ENCODE measurements around the gene DCDC2B.

Gene DCDC2B

DNA sequence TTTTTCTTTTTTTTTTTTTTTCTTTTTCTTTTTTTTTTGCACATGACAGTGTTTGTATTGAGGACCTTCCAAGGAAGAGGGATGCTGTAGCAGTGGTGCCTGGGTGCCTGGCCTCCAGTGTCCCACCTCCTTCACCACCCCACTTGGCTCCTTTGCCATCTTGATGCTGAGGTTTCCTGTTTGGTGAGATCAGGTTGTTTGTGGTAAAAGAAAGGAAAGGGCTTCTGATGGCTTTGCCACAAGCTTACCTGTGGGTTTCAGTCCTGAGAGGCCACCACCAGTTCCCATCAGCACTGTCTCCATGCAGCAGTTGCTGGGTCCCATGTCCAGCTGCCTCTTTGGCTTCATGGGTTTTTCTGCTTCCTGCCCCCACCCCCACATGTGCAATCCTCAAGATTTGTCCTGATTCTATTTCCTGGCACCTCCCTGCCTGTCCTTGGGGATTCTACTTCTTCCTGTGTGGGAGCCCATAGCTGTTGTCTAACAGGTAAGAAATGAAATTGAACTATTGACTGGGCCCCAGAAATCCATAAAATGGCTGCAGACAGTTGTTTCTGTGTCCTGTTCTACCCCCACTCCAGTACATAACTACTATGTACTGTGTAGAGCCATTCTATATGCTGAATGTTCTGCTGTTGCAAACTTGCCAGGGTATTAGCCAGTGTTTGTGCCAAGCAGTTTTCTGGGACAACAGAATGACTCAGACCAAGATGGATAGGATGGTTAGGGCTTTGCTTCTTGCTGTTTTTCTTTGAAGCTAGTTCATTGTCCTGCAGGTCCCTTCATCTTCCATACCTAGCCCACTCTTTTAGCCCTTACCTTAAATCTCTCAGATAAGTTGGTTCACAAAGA, 12.7 kb upstream of the DCDC2B start:
- no peak for DNase-seq (ENCODE audit: low read depth, low spot score)

GRCh38 chr1:32197074-32197473, 11.8 kb upstream of the DCDC2B start:
- DNase-seq (ENCODE audit: low read depth, low spot score): no peak

DNA sequence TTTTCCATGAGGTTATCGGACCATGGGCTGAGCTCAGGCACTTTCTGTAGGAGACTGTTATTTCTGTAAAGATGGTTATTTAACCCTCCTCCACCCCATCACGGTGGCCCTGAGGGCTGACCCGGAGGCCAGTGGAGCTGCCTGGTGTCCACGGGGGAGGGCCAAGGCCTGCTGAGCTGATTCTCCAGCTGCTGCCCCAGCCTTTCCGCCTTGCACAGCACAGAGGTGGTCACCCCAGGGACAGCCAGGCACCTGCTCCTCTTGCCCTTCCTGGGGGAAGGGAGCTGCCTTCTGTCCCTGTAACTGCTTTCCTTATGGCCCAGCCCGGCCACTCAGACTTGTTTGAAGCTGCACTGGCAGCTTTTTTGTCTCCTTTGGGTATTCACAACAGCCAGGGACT, 11.1 kb upstream of the DCDC2B start:
- DNase-seq (ENCODE audit: low read depth, low spot score): no peak

GRCh38 chr1:32198237-32199042, 10.4 kb upstream of the DCDC2B start:
- no peak for DNase-seq (ENCODE audit: low read depth, low spot score)

DNA sequence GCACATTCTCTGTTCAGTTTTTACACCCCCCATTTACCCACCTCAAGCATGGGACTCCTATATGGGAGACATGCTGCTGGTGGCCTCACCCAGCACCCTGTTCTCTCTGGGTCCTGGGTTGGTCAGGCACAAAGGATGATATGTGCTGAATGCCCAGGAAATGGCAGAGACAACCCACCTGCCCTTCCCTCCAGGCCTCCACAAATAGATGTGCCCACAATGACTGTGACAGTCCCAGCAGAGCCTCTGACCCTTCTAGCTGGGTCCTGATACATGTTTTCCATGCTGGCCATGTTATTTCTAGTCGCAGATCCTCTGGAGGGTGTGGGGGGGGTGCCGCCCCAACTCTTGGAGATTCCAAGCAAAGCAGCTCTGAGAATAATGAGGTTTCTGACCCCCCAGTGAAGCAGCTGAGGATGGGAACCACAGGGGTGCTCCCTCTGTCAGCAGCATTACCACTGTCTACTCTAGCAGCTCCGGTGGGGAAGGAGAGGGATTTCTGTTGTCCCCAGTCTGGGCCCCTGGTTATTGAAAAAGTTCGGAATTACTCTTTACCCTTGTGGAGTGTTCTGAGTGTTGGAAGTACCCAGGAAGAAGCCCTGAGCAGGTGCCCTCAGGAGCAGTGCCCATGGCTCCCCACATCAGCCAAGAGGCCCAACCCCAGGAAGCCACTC, 9.7 kb upstream of the DCDC2B start:
- no peak for DNase-seq (ENCODE audit: low read depth, low spot score)

GRCh38 chr1:32199717-32200072, 9.2 kb upstream of the DCDC2B start:
- DNase-seq (ENCODE audit: low read depth, low spot score): no peak

DNA sequence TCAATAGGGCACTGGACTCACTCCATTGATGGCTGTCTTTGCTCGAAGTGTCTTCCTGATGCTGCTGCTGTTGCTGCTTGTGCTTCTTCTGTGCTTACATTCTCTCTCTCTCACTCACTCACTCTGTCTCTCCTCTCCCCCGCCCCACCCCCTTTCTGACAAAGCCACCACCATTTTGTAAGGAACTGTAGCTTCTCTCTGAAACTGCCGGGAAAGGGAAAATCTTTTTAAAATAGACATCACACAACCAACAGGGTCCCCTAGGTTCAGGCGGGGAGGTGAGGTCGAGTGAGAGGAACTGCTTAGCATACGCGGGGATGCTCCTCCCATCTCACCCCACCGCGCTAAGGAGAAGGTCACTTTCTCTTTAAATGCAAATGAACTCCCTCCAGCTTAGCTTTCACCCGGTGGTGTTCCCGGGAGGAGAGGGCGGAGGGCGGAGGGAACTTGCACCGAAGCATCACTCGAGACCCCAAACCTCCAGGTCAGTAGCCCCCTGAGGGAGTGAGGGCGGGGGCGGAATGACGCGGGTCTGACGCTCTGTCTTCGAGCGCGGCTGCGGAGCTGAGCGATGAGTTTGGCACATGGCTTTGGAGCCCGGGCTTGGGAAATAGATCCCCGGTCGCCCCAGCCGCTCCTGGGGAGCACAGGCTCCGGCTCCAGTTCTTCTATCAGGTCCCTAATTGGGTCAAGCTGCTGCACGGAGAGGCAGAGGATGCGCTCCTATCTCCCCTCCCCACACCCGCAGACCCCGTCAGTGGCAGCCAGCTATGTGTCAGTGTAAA, 8.5 kb upstream of the DCDC2B start, which contains the start of gene CCDC28B:
TSS of gene CCDC28B (plus strand) at position 370 of the 785 bp plus-strand sequence. CDS start 1,341 bp downstream, outside the sequence.
- no peak for DNase-seq (ENCODE audit: low read depth, low spot score)

DNA sequence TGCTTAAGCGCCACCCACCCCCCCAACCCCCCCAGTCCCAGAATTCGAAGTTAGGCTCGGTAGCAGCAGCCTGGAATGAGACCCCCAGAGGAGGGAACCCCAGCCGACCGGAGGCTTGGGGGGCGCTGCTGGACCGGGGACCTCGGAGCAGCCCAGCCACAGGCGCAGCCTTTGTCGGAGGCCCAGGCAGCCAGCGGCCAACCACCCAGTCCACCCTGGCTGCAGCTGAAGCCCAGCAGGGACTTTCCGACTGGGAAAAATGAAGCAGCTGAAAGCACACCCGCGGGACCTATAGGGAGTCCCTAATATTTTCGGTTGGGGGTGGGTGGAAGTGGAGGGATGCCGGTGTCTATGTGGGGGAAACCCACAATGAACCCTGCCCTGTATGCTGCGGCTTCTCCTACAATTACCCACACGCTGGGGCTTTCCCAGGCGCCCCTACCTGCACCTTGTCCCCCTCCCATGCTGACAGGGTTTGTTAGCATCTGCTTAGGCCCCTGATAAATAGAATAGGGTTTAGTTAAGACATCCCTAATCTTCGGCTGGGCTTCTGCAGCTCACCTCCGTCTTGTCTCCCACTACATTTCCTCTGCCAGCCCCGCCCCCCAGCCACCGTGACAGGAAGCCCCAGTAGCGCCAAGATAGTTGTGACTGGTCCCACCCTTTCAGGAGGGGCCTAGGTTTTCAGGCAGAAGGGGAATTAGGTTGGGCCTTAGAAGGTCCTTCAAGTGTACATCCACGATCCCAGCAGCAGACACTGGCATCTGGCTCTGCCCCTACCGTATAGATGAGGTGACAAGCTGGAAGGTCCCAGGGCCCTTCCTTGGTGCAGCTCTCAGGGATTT, 7.7 kb upstream of the DCDC2B start:
- DNase-seq (ENCODE audit: low read depth, low spot score): peak; percentile 46

DNA sequence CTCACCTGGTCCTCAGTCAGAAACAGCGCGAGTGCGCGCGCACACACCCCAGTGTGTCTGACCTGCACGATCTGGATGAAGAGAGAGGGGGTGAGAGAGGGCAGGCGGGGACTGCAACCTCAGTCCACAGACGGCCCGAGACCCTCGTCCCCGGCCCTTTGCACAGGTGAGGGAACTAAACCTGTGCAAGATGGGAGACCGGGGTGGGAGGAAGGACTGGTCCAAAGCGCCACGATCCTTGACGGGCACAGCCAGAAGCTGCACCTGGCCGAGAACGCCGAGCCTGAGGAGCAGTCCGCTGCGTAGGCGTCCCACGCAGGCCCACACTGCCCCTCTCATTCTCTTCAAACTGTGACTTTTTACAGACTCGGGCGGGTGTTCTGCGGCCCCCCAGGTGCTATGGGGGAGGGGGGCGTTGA, 3.9 kb upstream of the DCDC2B start:
- DNase-seq (ENCODE audit: low read depth, low spot score): no peak

GRCh38 chr1:32205401-32206370, 3.2 kb upstream of the DCDC2B start, which contains the start of gene IQCC:
Gene IQCC, plus strand, starts transcription at chr1:32205671. Its CDS starts 11 bp downstream, at chr1:32205682.
- peak; percentile 52 for DNase-seq (ENCODE audit: low read depth, low spot score)

- DNase-seq (ENCODE audit: low read depth, low spot score): no peak
Observed at GRCh38 chr1:32208469-32208868, 420 bp upstream of the DCDC2B start.

- peak; percentile 39 for DNase-seq (ENCODE audit: low read depth, low spot score)
Observed at GRCh38 chr1:32215629-32216480, 7.0 kb downstream of the DCDC2B start.

- DNase-seq (ENCODE audit: low read depth, low spot score): no peak
Observed at GRCh38 chr1:32216566-32216965, 7.7 kb downstream of the DCDC2B start.

DNA sequence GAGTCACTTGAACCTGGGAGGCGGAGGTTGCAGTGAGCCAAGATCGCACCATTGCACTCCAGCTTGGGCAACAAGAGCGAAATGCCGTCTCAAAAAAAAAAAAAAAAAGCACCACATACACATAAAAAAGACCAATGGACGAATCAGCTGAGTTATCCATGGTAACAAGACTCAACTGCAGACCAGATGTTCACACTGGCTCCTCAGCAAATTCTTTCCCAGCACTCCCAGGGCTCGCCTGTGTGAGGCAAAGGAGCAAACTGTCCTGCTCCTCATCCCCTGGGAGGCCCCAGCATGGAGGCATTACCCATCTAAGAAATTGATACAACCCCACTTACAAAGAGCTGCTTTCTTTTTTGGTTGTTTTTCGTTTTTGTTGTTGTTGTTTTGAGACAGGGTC, 10.1 kb downstream of the DCDC2B start:
- no peak for DNase-seq (ENCODE audit: low read depth, low spot score)

- DNase-seq (ENCODE audit: low read depth, low spot score): no peak
Observed at GRCh38 chr1:32220746-32221580, 12.1 kb downstream of the DCDC2B start.

DNA sequence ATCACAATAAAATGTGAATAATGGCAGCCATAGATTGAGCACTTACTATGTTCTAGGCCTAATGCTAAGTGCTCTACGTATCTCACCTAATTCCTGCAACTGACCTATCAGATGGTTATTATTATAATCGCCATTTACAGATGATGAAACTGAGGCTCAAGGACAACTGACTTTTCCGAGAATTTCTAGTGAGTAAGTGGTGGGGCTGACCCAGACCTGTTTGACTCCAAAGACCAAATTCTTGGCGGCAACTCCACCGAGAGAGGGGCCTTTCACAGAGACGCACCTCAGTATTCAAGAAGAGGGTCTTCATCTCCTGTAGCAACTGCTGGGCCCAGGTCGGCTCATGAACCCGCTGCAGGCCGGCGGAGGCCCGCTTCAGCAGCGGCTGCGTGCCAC, 12.7 kb downstream of the DCDC2B start:
- DNase-seq (ENCODE audit: low read depth, low spot score): no peak

Data from activated naive CD8-positive, alpha-beta T cell treated with anti-CD3 and anti-CD28 coated beads, Interleukin-2, amount 50 U/mL, for 16 hours (primary cell).